BJ (cell line): ENCODE measurements around the gene DCLK1. TPM values are rescaled to one million over a fixed set of nuclear protein-coding genes. Genes with fewer than 3 reads are reported as not detected.

Experiments
- CTCF ChIA-PET: fragments of 350-600 bp; formaldehyde crosslinking; extraction: SDS; loops from one replicate; lab custom pipeline; 2021; ENCODE audit warnings: antibody characterized with exemption, inconsistent platforms; lab: Yijun Ruan, JAX
- POLR2A ChIA-PET: fragments of 300-600 bp; sonication (Branson Sonifier 250); formaldehyde crosslinking; extraction: SDS; loops from one replicate; lab custom pipeline; 2021; ENCODE audit warnings: antibody characterized with exemption; lab: Charles Lee
- DNase-seq: peaks from one replicate; pipeline ENCODE4 v3.0.0-alpha.2; 2011; ENCODE audit warnings: low read depth
- H3K27me3 ChIP-seq: 2 replicates; pipeline ENCODE4 v1.6.0; 2011; ENCODE audit warnings: low read length; ENCODE audit not compliant: control insufficient read depth, insufficient read depth
- H3K36me3 ChIP-seq: 2 replicates; pipeline ENCODE4 v1.5.1; 2011; ENCODE audit warnings: low read length; ENCODE audit not compliant: control insufficient read depth, insufficient read depth
- H3K4me3 ChIP-seq: 2 replicates; pipeline ENCODE4 v1.5.1; 2011; ENCODE audit warnings: low read depth, mild to moderate bottlenecking, control low read depth, low read length
- polyA plus RNA-seq: library from polyadenylated mRNA; depleted of rRNA; stranded (reverse); fragments of >200 nt; gene quantifications from 2 replicates; pipeline ENCODE4 v1.2.3, GENCODE V29; 2011
- TF ChIP-seq, protein P1 (sequence below): IDR thresholded peaks from 2 replicates; pipeline ENCODE4 v1.5.1; 2011; ENCODE audit warnings: low read depth, mild to moderate bottlenecking, control low read depth, inconsistent platforms, low read length, moderate library complexity; ENCODE audit not compliant: insufficient read depth

DCLK1 gene
- polyA plus RNA-seq, 1 experiment = 1.1 TPM

DNA sequence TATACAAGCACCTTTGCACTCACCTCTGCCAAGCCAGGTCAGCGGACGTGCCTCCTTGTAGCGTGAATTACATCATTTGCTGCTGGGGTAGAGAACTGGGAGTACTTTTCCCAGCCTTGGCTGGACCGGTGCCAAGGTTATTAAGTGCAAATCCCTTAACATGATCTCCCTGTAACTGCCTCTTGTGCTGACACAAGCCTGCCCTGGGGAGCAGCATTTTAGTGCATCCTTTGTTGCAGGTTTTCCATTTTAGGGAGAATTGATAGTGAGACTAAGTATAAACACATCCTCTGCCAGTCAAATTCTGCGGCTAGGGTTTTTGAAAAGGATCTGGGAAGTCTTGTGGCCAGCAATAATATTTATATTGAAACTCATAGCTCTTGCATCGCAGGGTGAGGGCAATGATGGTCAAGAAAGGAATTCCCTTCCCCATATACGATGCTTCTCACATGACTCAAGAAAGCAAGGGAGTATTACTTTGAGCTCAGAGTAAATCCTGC lies 32.7 kb upstream of the DCLK1 start:
- TF ChIP-seq, protein P1, sequence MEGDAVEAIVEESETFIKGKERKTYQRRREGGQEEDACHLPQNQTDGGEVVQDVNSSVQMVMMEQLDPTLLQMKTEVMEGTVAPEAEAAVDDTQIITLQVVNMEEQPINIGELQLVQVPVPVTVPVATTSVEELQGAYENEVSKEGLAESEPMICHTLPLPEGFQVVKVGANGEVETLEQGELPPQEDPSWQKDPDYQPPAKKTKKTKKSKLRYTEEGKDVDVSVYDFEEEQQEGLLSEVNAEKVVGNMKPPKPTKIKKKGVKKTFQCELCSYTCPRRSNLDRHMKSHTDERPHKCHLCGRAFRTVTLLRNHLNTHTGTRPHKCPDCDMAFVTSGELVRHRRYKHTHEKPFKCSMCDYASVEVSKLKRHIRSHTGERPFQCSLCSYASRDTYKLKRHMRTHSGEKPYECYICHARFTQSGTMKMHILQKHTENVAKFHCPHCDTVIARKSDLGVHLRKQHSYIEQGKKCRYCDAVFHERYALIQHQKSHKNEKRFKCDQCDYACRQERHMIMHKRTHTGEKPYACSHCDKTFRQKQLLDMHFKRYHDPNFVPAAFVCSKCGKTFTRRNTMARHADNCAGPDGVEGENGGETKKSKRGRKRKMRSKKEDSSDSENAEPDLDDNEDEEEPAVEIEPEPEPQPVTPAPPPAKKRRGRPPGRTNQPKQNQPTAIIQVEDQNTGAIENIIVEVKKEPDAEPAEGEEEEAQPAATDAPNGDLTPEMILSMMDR = no peak
- Histone ChIP-seq H3K36me3 (no peaks in the 10 kb centered on the region), H3K27me3 (no peaks in the 10 kb centered on the region), H3K4me3 (no peak overlapping the region)
- peak; percentile 72 for DNase-seq
- ChIA-PET POLR2A (no interaction called here), CTCF (no interaction called here)

DNA sequence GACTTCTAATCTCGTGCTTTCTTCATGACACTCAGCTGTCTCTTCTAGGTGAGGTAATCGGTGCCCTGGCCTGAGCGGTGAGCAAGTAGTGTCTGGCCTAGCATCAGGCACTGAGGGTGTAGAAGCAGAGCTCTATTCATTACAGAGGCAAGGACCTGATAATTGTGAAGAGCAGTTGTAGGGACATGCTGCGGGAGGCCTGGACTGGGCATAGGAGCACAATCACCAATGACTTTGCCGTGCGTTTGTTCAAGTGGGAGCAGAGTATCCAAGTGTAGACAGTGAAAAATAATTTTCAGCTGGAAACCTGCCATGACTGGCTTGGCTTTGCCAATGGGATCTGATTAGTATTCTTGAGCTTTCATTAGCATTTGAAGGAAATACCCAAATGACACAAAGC lies 32.1 kb upstream of the DCLK1 start:
- DNase-seq = no peak
- TF ChIP-seq, protein P1 = no peak
- no peak overlapping the region for H3K4me3 ChIP-seq
- ChIA-PET CTCF (no interaction called here), POLR2A (no interaction called here)
- no peaks in the 10 kb centered on the region for H3K27me3 ChIP-seq
- H3K36me3 ChIP-seq = no peaks in the 10 kb centered on the region

DNA sequence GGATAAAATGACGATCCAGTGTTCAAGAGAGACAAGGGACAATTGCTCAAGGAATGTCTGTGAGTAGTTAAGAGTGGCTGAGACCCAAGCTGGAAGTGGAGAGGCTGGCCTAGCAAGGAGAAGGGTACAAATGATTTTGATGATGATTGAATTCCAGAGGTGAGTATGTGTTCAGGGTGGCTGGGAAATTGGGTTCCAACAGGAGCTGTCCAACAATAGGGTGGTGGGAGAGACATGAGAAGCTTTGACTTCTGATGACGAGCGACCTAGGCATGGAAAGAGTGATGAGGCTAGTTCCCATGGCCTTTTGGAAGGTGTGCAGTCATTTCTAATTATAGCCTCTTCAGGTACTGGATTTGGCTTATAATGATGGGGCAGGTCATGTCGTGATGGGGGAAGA lies 29.1 kb upstream of the DCLK1 start:
- Histone ChIP-seq H3K36me3 (no peaks in the 10 kb centered on the region), H3K4me3 (no peak overlapping the region), H3K27me3 (peaks cover 2% of the 10 kb centered on the region; the same call in 1 of the 2 replicates)
- POLR2A ChIA-PET = no interaction called here
- TF ChIP-seq, protein P1 = no peak
- DNase-seq = no peak
- CTCF ChIA-PET = no interaction called here

DNA sequence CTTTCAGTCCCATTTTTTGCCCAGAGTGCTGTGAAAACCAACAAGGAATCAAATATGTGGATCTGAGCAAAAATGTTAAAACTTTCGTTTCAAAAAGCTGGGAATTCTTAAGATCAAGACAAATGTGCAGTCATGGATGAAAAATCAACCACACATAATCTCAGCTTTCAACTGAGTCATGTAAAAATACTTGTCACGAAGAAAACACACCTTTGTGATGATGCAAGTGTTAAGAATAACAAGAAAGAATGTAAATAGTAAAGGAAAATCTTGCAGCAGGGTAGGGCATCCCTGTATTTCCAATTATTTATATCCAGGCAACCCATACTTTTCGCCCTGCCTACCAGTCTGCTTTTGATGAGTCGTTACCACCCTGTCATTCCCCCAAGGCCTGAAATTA lies 27.4 kb upstream of the DCLK1 start:
- Histone ChIP-seq H3K4me3 (no peak overlapping the region), H3K27me3 (peaks cover 2% of the 10 kb centered on the region; the same call in 1 of the 2 replicates), H3K36me3 (no peaks in the 10 kb centered on the region)
- DNase-seq = no peak
- TF ChIP-seq, protein P1 = no peak
- ChIA-PET POLR2A (no interaction called here), CTCF (no interaction called here)

DNA sequence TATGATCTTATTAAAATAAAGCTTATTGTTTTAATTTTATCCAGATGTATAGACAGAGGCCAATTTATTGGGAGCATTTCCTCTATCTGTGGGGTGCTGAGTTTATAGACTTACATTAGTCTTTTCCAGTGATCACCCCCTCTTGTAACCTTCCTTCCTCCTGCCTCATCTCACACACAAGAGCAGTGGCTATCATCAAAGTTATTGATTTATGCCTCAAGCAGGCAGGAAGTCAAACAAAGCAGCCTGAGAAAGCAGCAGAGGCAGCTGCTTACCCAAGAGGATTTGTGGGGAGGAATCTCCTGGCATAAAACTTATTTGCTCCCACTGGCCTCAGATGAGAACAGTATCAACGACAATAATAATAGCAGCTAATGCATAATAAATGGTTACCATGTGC lies 26.3 kb upstream of the DCLK1 start:
- DNase-seq = no peak
- H3K36me3 ChIP-seq = no peaks in the 10 kb centered on the region
- TF ChIP-seq, protein P1 = no peak
- H3K27me3 ChIP-seq = peaks cover 2% of the 10 kb centered on the region; the same call in 1 of the 2 replicates
- ChIA-PET CTCF (interaction anchor here (0.7 kb wide), 1 partner anchor 11 kb away, joined by 5 read pairs; no protein-coding TSS in a partner anchor), POLR2A (interaction anchor here (0.6 kb wide), 1 partner anchor 111 kb away, joined by 6 read pairs; no protein-coding TSS in a partner anchor)
- no peak overlapping the region for H3K4me3 ChIP-seq
